IPS-NIHi11 (cell line): ENCODE results near the gene HAUS5.

ENCODE experiments used
- DNase-seq: peaks from one replicate; pipeline ENCODE4 v3.0.0; 2012; ENCODE audit warnings: mixed read lengths, low spot score

Gene HAUS5

DNA sequence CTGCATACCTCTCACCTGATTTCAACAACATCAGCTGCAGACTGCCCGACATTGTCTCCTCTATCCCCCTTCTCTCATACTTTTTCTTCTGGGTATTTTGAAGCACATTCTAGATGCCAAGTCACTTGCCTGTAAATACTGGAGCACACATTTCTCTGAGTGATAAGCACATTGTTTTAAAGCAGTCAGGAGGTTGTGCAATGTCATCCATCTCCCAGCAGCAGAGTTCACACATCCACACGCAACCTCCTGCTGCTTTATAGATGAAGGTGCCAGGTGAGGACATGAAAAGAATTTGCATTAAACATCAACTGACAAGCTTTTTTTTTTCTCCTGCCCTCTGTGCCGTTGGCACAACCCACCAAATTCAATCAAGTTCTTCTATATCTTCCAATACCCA lies 59.3 kb downstream of the HAUS5 start:
- peak; percentile 12 for DNase-seq

- DNase-seq: peak; percentile 94
Observed at GRCh38 chr19:35673121-35673804, 60.7 kb downstream of the HAUS5 start.
